CD4-positive, alpha-beta T cell (primary cell): ENCODE measurements around the gene SIRT4. TPM values are rescaled to one million over a fixed set of nuclear protein-coding genes. Genes with fewer than 3 reads are reported as not detected.

Experiments used
- ATAC-seq: fragments of 200-7000 bp; cut with Tn5 transposase; one replicate; pipeline ENCODE4 v1.10.0; 2022; ENCODE audit warnings: mild to moderate bottlenecking; ENCODE audit not compliant: poor library complexity
- CTCF ChIA-PET: fragments of 350-600 bp; sonication (Branson Sonifier 250); formaldehyde crosslinking; loops from one replicate; lab custom pipeline; 2021; ENCODE audit warnings: antibody characterized with exemption, inconsistent platforms; lab: Charles Lee
- POLR2A ChIA-PET: fragments of 350-600 bp; sonication (Branson Sonifier 250); formaldehyde crosslinking; loops from one replicate; lab custom pipeline; 2021; ENCODE audit warnings: antibody characterized with exemption, inconsistent platforms; lab: Charles Lee
- DNase-seq, 14 experiments: peaks; one replicate each; pipeline ENCODE4 v3.0.0-alpha.2; 2013 to 2020; ENCODE audit warnings: mixed read lengths in 2 of 14
- H3K27ac ChIP-seq, 2 donors: one replicate each; pipeline versions ENCODE4 v1.5.1 to v1.7.0; 2013; ENCODE audit warnings: low read length in 2 of 2, low read depth in 1 of 2, mild to moderate bottlenecking in 1 of 2
- H3K27me3 ChIP-seq, 2 experiments: 1 replicate in 1 of 2; 2 replicates in 1 of 2; pipeline versions ENCODE4 v1.6.1 to v1.7.0; 2013; ENCODE audit warnings: low read length in 2 of 2, control low read depth in 1 of 2, mild to moderate bottlenecking in 1 of 2, moderate library complexity in 1 of 2; ENCODE audit not compliant: insufficient read depth in 2 of 2, control insufficient read depth in 1 of 2
- H3K36me3 ChIP-seq: one replicate; pipeline ENCODE4 v1.6.1; 2013; ENCODE audit warnings: low read length, control low read depth; ENCODE audit not compliant: insufficient read depth
- H3K4me1 ChIP-seq: one replicate; pipeline ENCODE4 v1.6.1; 2013; ENCODE audit warnings: low read length, control low read depth; ENCODE audit not compliant: insufficient read depth
- H3K4me3 ChIP-seq: one replicate; pipeline ENCODE4 v1.5.1; 2013; ENCODE audit warnings: mild to moderate bottlenecking, low read length, moderate library complexity
- H3K9me3 ChIP-seq, 2 experiments: 1 replicate in 1 of 2; 2 replicates in 1 of 2; pipeline versions ENCODE4 v1.6.1 to v1.7.0; 2013; ENCODE audit warnings: low read length in 2 of 2, mild to moderate bottlenecking in 2 of 2, control low read depth in 1 of 2, moderate library complexity in 1 of 2; ENCODE audit not compliant: control insufficient read depth in 1 of 2, insufficient read depth in 1 of 2
- H3K27ac Mint-ChIP-seq: one replicate; pipeline ENCODE4 v1.8.0; 2020; ENCODE audit warnings: mixed read lengths
- H3K27me3 Mint-ChIP-seq: one replicate; pipeline ENCODE4 v1.8.0; 2021; ENCODE audit warnings: mixed read lengths
- H3K36me3 Mint-ChIP-seq: one replicate; pipeline ENCODE4 v1.8.0; 2021; ENCODE audit warnings: low read depth, mixed read lengths
- H3K4me1 Mint-ChIP-seq: one replicate; pipeline ENCODE4 v1.8.0; 2021; ENCODE audit warnings: low read depth, mixed read lengths
- H3K4me3 Mint-ChIP-seq: one replicate; pipeline ENCODE4 v1.8.0; 2020; ENCODE audit warnings: mild to moderate bottlenecking, mixed read lengths
- H3K9me3 Mint-ChIP-seq: one replicate; pipeline ENCODE4 v1.8.0; 2020; ENCODE audit warnings: mixed read lengths
- intact Hi-C, 2 experiments: fragments of 100-400 bp; cut with DNase I in 1 of 2; cut with micrococcal nuclease in 1 of 2; formaldehyde crosslinking; loops; one replicate each; pipeline versions ENCODE4 v1.15.1 to v1.9.0; 2023 to 2025; cut with DNase I, micrococcal nuclease
- total RNA-seq, 174 experiments: library from RNA in 2 of 174; stranded (reverse) in 2 of 174; gene quantifications; one replicate each; pipeline ENCODE4 v1.2.3 and lab custom pipeline; 2021 to 2026
- TF ChIP-seq, protein P1 (sequence below): fragments of 200-600 bp; IDR thresholded peaks from one replicate; pipeline ENCODE4 v1.8.0; 2022; ENCODE audit warnings: antibody characterized with exemption, mild to moderate bottlenecking

SIRT4 gene
- total RNA-seq, 2 experiments from 2014 or later: 0.59 TPM; not detected in 1

GRCh38 chr12:120266180-120266870 is 35.8 kb upstream of the SIRT4 start:
- no peak for ATAC-seq
- intact Hi-C loops: loop anchor here in 1 of 2 experiments (1.0 to 10.0 kb wide), 3 partner anchors 23 to 152 kb away; partner anchors contain the start of gene RAB35
- ChIA-PET POLR2A (interaction anchor here (1.3 to 14.3 kb wide), 9 partner anchors 9 to 65 kb away, joined by 5 to 220 read pairs (median 21); partner anchors contain the start of genes RNU4-1, RNU4-2, RPLP0 and SIRT4), CTCF (interaction anchor here (1.0 to 10.6 kb wide), 13 partner anchors 9 to 77 kb away, joined by 3 to 234 read pairs (median 11); partner anchors contain the start of genes RNU4-1, RNU4-2, RPLP0 and SIRT4)
- Mint-ChIP-seq H3K27me3 (no peaks in the 10 kb centered on the region), H3K36me3 (peaks cover 26% of the 10 kb centered on the region), H3K27ac (peak overlapping the region; percentile 87), H3K4me1 (peaks cover 42% of the 10 kb centered on the region), H3K9me3 (no peaks in the 10 kb centered on the region), H3K4me3 (peak overlapping the region; percentile 96)
- Histone ChIP-seq H3K9me3 (no peaks in the 10 kb centered on the region), H3K36me3 (peaks cover 6% of the 10 kb centered on the region), H3K4me3 (no peak overlapping the region), H3K4me1 (peaks cover 39% of the 10 kb centered on the region), H3K27me3 (no peaks in the 10 kb centered on the region), H3K27ac (no peak overlapping the region)
- TF ChIP-seq, protein P1, sequence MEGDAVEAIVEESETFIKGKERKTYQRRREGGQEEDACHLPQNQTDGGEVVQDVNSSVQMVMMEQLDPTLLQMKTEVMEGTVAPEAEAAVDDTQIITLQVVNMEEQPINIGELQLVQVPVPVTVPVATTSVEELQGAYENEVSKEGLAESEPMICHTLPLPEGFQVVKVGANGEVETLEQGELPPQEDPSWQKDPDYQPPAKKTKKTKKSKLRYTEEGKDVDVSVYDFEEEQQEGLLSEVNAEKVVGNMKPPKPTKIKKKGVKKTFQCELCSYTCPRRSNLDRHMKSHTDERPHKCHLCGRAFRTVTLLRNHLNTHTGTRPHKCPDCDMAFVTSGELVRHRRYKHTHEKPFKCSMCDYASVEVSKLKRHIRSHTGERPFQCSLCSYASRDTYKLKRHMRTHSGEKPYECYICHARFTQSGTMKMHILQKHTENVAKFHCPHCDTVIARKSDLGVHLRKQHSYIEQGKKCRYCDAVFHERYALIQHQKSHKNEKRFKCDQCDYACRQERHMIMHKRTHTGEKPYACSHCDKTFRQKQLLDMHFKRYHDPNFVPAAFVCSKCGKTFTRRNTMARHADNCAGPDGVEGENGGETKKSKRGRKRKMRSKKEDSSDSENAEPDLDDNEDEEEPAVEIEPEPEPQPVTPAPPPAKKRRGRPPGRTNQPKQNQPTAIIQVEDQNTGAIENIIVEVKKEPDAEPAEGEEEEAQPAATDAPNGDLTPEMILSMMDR: no peak
- DNase-seq: peak in 2 of 14 experiments; percentile 28 to 37

GRCh38 chr12:120267736-120268135 is 34.4 kb upstream of the SIRT4 start:
- Histone ChIP-seq H3K27ac (no peak overlapping the region), H3K4me3 (no peak overlapping the region), H3K4me1 (peaks cover 25% of the 10 kb centered on the region), H3K9me3 (no peaks in the 10 kb centered on the region), H3K36me3 (no peaks in the 10 kb centered on the region), H3K27me3 (no peaks in the 10 kb centered on the region)
- ChIA-PET CTCF (interaction anchor here (1.5 to 10.6 kb wide), 2 partner anchors 19 to 39 kb away, joined by 4 to 234 read pairs; no protein-coding TSS in a partner anchor), POLR2A (interaction anchor here (7.3 to 14.3 kb wide), 3 partner anchors 24 to 67 kb away, joined by 80 to 198 read pairs (median 192); partner anchors contain the start of genes RNU4-1, RNU4-2 and RPLP0)
- no peaks in the 10 kb centered on the region for H3K27me3 Mint-ChIP-seq
- DNase-seq (no peak), ATAC-seq (no peak)
- H3K36me3 Mint-ChIP-seq: peaks cover 20% of the 10 kb centered on the region
- peak overlapping the region; percentile 11 for H3K4me3 Mint-ChIP-seq
- intact Hi-C loops: loop anchor here in 1 of 2 experiments (10.0 kb wide), 1 partner anchor 153 kb away; the partner anchor contains the start of gene RAB35
- H3K27ac Mint-ChIP-seq: no peak overlapping the region
- TF ChIP-seq, protein P1: no peak
- no peaks in the 10 kb centered on the region for H3K9me3 Mint-ChIP-seq
- peaks cover 28% of the 10 kb centered on the region for H3K4me1 Mint-ChIP-seq

GRCh38 chr12:120276734-120277133 is 25.4 kb upstream of the SIRT4 start:
- H3K4me3 ChIP-seq: no peak overlapping the region
- Mint-ChIP-seq H3K27ac (no peak overlapping the region), H3K4me3 (no peak overlapping the region), H3K4me1 (no peaks in the 10 kb centered on the region), H3K27me3 (no peaks in the 10 kb centered on the region), H3K9me3 (no peaks in the 10 kb centered on the region), H3K36me3 (no peaks in the 10 kb centered on the region)
- POLR2A ChIA-PET: no interaction called here
- intact Hi-C loops: no loop called here
- no peaks in the 10 kb centered on the region for H3K27me3 ChIP-seq
- H3K36me3 ChIP-seq: no peaks in the 10 kb centered on the region
- CTCF ChIA-PET: no interaction called here
- H3K4me1 ChIP-seq: no peaks in the 10 kb centered on the region
- ATAC-seq (no peak), DNase-seq (no peak)
- no peak overlapping the region for H3K27ac ChIP-seq
- TF ChIP-seq, protein P1: no peak
- peaks cover 0 to 9% of the 10 kb centered on the region in 2 experiments for H3K9me3 ChIP-seq
